Neural progenitor cell (in vitro differentiated cells): ENCODE data around the gene CRYBA4.

Experiments
- EZH2 ChIP-seq: fragments of 200-600 bp; sonication (generic); IDR thresholded peaks from 2 replicates; pipeline ENCODE4 v1.6.1; 2017; ENCODE audit warnings: antibody characterized with exemption, mild to moderate bottlenecking, moderate library complexity
- EZH2phosphoT487 ChIP-seq: fragments of 200-600 bp; sonication (generic); IDR thresholded peaks from 2 replicates; pipeline ENCODE4 v1.6.1; 2017; ENCODE audit warnings: antibody characterized with exemption
- TF ChIP-seq, protein P1 (sequence below): fragments of 200-600 bp; sonication (generic); IDR thresholded peaks from 2 replicates; pipeline ENCODE4 v1.5.1; 2017; ENCODE audit warnings: antibody characterized with exemption, mild to moderate bottlenecking

DNA sequence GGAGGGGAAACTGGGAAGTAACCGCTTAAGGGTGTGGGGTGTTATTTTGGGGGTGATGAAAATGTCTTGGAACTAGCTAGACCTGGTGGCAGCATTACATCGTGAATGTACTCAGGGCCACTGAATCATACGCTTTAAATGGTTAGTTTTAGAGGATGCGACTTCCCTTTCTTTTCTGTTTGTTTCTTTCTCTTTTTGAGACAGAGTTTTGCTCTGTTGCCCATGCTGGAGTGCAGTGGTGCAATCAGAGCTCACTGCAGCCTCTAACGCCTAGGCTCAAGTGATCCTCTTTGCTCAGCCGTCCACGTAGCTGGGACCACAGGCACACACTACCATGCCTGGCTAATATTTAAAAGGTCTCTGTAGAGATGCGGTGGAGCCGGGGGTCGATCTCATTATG lies 30.1 kb downstream of the CRYBA4 start:
- TF ChIP-seq, protein P1, sequence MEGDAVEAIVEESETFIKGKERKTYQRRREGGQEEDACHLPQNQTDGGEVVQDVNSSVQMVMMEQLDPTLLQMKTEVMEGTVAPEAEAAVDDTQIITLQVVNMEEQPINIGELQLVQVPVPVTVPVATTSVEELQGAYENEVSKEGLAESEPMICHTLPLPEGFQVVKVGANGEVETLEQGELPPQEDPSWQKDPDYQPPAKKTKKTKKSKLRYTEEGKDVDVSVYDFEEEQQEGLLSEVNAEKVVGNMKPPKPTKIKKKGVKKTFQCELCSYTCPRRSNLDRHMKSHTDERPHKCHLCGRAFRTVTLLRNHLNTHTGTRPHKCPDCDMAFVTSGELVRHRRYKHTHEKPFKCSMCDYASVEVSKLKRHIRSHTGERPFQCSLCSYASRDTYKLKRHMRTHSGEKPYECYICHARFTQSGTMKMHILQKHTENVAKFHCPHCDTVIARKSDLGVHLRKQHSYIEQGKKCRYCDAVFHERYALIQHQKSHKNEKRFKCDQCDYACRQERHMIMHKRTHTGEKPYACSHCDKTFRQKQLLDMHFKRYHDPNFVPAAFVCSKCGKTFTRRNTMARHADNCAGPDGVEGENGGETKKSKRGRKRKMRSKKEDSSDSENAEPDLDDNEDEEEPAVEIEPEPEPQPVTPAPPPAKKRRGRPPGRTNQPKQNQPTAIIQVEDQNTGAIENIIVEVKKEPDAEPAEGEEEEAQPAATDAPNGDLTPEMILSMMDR: no peak
- no peak for TF ChIP-seq EZH2phosphoT487
- no peak for TF ChIP-seq EZH2
